Right lobe of liver (tissue), 4 donors: ENCODE data around the gene SYT6.

Experiments
- CTCF ChIP-seq, 4 donors: fragments of 200-600 bp in 3 of 4; fragments of 450-650 bp in 1 of 4; IDR thresholded peaks; one replicate each; pipeline versions ENCODE4 v1.5.1 to v1.8.0; 2016 to 2022; ENCODE audit warnings: antibody characterized with exemption in 4 of 4, mild to moderate bottlenecking in 2 of 4
- POLR2A ChIP-seq: fragments of 450-650 bp; IDR thresholded peaks from one replicate; pipeline ENCODE4 v1.6.1; 2017; ENCODE audit warnings: antibody characterized with exemption, mild to moderate bottlenecking
- donor health status: DM: no; HTN: no; CAD: no.
- donor health status: DM: no; HTN: no; CAD: no.
- donor health status: DM: no; HTN: yes; CAD: no.

GRCh38 chr1:114075105-114075504 lies 78.6 kb downstream of the SYT6 start:
- no peak for TF ChIP-seq CTCF (IDR thresholded peaks at IDR 0.05)
- no peak for TF ChIP-seq POLR2A
